ENCODE measurements around the gene RASA4B.
"Not testable (repeated sequence)": the region's sequence is repeated elsewhere in the genome, so short reads cannot be mapped to it uniquely, and the experiment has no call there.

RASA4B gene

GRCh38 chr7:102454932-102455331 lies 62.6 kb downstream of the RASA4B start:
- DNase-seq = not testable (repeated sequence)

GRCh38 chr7:102454468-102454867 lies 63.1 kb downstream of the RASA4B start:
- DNase-seq = no peak

DNA sequence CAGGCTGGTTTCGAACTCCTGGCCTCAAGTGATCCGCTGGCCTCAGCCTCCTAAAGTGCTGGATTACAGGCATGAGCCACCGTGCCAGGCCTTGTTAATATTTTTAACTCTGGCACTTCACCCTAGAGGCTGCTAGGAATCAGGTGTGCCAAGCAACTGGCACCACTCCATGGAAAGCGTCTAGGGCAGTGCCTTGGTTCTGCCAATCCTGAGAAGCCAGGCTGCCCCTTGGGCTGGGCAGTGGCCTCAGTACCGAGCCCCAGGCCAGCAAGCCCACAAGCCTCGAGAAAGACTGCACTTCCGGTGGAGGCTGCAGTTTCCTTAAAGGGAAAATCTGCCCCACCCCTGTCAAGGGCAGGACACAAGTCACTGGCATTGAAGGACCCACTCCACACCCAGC lies 64.3 kb downstream of the RASA4B start:
- DNase-seq = no peak

GRCh38 chr7:102452451-102452850 lies 65.1 kb downstream of the RASA4B start:
- DNase-seq = no peak

- DNase-seq = no peak
Measured at GRCh38 chr7:102451371-102452054, 66.1 kb downstream of the RASA4B start.

DNA sequence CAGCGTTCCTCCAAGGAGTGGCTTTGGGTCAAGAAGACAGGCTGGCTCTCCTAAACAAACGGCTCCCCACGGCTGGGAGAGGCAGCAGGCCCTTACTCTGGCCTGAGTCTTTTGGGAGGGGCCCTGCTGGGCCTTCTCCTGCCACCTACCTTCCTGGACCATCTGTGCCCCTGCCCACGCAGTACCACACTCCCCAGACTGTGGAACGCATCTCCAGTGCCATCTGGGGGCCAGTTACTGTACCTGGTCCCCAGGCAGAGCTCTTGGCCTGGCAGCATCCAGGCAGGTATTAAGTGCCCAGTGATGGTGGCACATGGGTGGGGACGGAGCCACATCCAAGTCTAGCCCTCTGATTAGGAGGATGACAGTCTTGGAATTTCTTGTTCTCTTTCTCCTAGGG lies 67.3 kb downstream of the RASA4B start:
- no peak for DNase-seq

- no peak for DNase-seq
Measured at GRCh38 chr7:102449136-102449535, 68.4 kb downstream of the RASA4B start.

GRCh38 chr7:102447311-102447710 lies 70.3 kb downstream of the RASA4B start:
- DNase-seq = no peak

- DNase-seq = no peak
Measured at GRCh38 chr7:102446387-102447156, 71.0 kb downstream of the RASA4B start.

DNA sequence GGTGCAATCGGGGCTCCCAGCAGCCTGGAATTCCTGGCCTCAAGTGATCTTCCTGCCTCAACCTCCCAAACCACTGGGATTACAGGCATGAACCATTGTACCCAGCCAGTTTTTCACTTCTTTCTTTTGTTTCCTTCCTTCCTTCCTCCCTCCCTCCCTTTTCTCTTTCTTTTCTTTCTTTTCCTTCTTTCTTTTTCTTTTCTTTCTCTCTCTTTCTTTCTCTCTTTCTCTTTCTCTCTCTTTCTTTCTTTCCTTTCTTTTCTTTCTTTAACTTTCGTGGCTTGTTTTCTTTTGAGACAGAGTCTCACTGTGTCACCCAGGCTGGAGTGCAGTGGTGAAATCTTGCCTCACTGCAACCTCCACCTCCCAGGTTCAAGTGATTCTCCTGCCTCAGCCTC lies 71.9 kb downstream of the RASA4B start:
- no peak for DNase-seq

DNA sequence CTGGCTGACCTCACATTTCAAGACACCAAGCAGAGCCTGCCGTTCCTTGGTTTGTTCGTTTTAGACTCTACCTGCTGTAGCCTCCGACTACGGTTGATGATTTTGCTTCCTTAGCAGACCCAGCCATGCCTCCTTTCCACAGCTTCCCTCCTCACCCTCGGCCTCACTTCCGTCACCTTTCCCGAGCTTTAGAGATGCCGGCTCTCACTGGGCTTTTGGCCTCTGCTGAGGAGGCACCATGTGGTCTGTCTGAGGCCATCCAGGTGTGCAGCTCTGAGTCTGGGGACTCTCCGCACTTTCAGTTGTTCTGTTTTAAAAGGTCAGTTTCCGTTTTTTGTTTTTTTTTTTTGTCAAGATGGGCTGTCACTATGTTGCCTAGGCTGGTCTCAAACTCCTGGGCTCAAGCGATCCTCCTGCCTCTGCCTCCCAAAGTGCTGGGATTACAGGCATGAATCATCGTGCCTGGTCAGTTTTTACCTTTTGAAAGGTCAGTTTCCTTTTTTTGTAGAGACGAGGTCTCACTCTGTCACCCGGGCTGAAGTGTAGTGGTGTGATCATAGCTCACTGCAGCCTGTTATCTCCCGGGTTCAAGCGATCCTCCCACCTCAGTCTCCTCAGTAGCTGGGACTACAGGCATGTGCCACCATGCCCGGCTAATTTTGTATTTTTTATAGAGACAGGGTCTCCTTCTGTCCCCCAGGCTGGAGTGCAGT lies 72.5 kb downstream of the RASA4B start:
- DNase-seq = no peak

- peak in 1 of 56 donors; percentile 32 for DNase-seq
Measured at GRCh38 chr7:102439963-102440795, 77.4 kb downstream of the RASA4B start.

DNA sequence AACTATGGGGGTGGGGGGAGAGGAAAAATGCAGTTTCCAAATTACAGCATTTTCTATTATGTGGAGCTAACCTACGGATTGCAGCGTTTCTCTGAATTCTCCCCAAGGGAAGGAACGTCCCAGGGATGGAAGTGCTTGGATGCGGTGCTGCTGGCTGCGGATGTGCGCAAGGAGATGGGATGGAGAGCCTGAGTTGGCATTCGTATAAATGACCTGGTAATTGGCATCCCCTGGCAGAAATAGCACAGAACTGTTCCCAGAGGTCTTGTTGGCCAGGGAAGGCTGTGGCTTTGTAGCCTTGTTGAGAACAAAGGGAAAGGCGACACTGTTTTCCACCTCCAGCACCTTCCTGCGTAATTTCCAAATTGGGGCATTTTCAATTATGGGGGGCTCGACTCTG lies 81.5 kb downstream of the RASA4B start:
- DNase-seq = no peak

GRCh38 chr7:102434039-102434486 lies 83.5 kb downstream of the RASA4B start:
- DNase-seq = no peak

- DNase-seq = peak in 53 of 56 donors; percentile 11 to 91 (median 64)
Measured at GRCh38 chr7:102433219-102434038, 84.1 kb downstream of the RASA4B start, which contains the start of gene ORAI2. Gene ORAI2, plus strand, starts transcription at chr7:102433575. Its CDS starts 5,382 bp downstream, at chr7:102438957.
